ENCODE results near the gene MAP2K1.

GRCh38 chr15:66387163-66388042, 691 bp downstream of the MAP2K1 start:
- TF ChIP-seq, protein P1, sequence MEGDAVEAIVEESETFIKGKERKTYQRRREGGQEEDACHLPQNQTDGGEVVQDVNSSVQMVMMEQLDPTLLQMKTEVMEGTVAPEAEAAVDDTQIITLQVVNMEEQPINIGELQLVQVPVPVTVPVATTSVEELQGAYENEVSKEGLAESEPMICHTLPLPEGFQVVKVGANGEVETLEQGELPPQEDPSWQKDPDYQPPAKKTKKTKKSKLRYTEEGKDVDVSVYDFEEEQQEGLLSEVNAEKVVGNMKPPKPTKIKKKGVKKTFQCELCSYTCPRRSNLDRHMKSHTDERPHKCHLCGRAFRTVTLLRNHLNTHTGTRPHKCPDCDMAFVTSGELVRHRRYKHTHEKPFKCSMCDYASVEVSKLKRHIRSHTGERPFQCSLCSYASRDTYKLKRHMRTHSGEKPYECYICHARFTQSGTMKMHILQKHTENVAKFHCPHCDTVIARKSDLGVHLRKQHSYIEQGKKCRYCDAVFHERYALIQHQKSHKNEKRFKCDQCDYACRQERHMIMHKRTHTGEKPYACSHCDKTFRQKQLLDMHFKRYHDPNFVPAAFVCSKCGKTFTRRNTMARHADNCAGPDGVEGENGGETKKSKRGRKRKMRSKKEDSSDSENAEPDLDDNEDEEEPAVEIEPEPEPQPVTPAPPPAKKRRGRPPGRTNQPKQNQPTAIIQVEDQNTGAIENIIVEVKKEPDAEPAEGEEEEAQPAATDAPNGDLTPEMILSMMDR (IDR thresholded peaks at IDR 0.05): peak in 2 of 3 experiments; percentile 14 to 21
- no peak for TF ChIP-seq POLR2A (IDR thresholded peaks at IDR 0.05)
